K562 treated with DMSO at 1 percent for 48 hours (cell line): ENCODE results near the gene NPTN. TPM values are rescaled to one million over a fixed set of nuclear protein-coding genes. Genes with fewer than 3 reads are reported as not detected.

Experiments
- total RNA-seq: library from RNA; unstranded; fragments of 300-600 nt; gene quantifications from 2 replicates; pipeline ENCODE4 v1.2.3, GENCODE V29; 2022; ENCODE audit warnings: low replicate concordance; ENCODE audit errors: extremely low read depth

Gene NPTN
- total RNA-seq: not detected in 2 replicates

GRCh38 chr15:73633111-73633990 is at the start of gene NPTN:
Gene NPTN (minus strand): TSS chr15:73633389. CDS start chr15:73633215, 174 bp downstream.

Other genes with a start within 250 kb of the NPTN start
- gene REC114, start 190.2 kb downstream of the NPTN start, total RNA-seq: not detected in 2 replicates
- gene CD276, start 51.0 kb upstream of the NPTN start, total RNA-seq: not detected in 2 replicates
- gene INSYN1, start 120.0 kb upstream of the NPTN start, total RNA-seq: not detected in 2 replicates
- gene TBC1D21, start 240.2 kb upstream of the NPTN start, total RNA-seq: not detected in 2 replicates